Stimulated activated naive CD8-positive, alpha-beta T cell treated with anti-CD3 and anti-CD28 coated beads, Interleukin-15, amount 100 ng/mL, for 72 hours (primary cell): Measurements from ENCODE around the gene MYO9B.

ENCODE experiments used
- ATAC-seq: fragments of 150-1000 bp; cut with Tn5 transposase; 2 replicates; pipeline ENCODE4 v1.10.0; 2021; ENCODE audit warnings: mild to moderate bottlenecking, moderate library complexity
- DNase-seq, 2 donors: peaks; one replicate each; pipeline ENCODE4 v3.0.0; 2021 to 2022
- H3K27ac Mint-ChIP-seq, 2 donors: one replicate each; pipeline ENCODE4 v1.8.0; 2022; ENCODE audit warnings: mild to moderate bottlenecking in 2 of 2, mixed read lengths in 2 of 2, moderate library complexity in 2 of 2
- H3K27me3 Mint-ChIP-seq: one replicate; pipeline ENCODE4 v1.8.0; 2022; ENCODE audit warnings: mixed read lengths
- H3K4me1 Mint-ChIP-seq: one replicate; pipeline ENCODE4 v1.8.0; 2022; ENCODE audit warnings: mild to moderate bottlenecking, mixed read lengths
- H3K4me3 Mint-ChIP-seq, 2 donors: one replicate each; pipeline ENCODE4 v1.8.0; 2022; ENCODE audit warnings: mild to moderate bottlenecking in 2 of 2, mixed read lengths in 2 of 2, moderate library complexity in 1 of 2
- H3K9me3 Mint-ChIP-seq, 2 donors: one replicate each; pipeline ENCODE4 v1.8.0; 2022; ENCODE audit warnings: mixed read lengths in 2 of 2

The MYO9B gene

DNA sequence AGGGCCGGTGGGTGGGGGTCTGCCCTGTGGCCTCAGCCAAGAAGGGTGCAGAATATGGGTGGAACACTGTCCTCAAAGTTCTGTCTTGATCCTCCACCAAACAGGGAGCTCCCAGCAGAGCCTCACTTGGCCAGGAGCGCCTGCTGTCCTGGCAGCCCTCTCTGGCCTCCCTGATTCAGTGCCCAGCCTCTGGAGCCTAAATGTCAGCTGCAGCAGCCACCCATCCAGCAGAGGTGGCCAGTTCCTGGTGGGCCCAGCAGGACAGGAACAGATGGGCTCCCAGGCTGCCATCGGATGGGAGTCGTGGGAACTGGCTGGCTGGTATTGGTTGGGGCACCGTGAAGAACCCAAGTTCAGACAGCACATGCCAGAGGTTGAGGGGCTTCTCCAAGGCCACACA, 137.8 kb downstream of the MYO9B start:
- no peak for ATAC-seq
- DNase-seq: no peak
- Mint-ChIP-seq H3K4me1 (peaks cover 46% of the 10 kb centered on the region), H3K9me3 (no peaks in the 10 kb centered on the region), H3K27me3 (no peaks in the 10 kb centered on the region), H3K4me3 (no peak overlapping the region), H3K27ac (no peak overlapping the region)

DNA sequence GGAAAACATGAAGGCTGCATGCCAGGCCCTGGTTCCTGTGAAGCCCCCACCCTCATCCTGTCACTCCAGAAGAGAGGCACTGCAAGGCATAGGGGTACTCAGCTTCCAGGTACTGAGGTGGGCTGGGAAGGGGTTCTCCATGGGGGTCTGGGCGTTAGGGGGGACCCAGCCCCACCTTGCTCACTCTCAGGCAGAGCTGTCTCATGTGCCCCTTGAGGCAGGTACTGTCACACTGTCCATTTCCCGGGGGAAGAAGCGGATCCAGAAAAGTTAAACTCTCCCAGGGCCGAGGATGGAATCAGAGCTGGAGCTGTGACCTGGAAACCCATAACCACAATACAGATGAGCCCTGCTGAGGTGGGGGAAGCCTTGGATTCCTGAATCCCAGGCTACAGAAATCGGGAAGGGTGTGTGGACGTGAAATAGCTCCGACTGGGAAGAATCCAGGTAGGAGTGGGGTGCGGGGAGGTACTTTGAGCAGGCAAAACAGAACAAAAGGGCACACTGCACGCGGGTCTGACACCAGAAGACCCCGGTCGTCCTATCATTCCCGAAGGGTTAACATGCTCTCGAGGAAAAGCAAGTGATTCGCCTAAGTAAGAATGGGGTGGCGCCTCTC, 139.0 kb downstream of the MYO9B start:
- no peak for DNase-seq
- no peaks in the 10 kb centered on the region for H3K9me3 Mint-ChIP-seq
- H3K4me1 Mint-ChIP-seq: peaks cover 44% of the 10 kb centered on the region
- peak overlapping the region; percentile 97 to 99 for H3K27ac Mint-ChIP-seq
- H3K4me3 Mint-ChIP-seq: peak overlapping the region; percentile 87 to 92
- no peaks in the 10 kb centered on the region for H3K27me3 Mint-ChIP-seq
- no peak for ATAC-seq

DNA sequence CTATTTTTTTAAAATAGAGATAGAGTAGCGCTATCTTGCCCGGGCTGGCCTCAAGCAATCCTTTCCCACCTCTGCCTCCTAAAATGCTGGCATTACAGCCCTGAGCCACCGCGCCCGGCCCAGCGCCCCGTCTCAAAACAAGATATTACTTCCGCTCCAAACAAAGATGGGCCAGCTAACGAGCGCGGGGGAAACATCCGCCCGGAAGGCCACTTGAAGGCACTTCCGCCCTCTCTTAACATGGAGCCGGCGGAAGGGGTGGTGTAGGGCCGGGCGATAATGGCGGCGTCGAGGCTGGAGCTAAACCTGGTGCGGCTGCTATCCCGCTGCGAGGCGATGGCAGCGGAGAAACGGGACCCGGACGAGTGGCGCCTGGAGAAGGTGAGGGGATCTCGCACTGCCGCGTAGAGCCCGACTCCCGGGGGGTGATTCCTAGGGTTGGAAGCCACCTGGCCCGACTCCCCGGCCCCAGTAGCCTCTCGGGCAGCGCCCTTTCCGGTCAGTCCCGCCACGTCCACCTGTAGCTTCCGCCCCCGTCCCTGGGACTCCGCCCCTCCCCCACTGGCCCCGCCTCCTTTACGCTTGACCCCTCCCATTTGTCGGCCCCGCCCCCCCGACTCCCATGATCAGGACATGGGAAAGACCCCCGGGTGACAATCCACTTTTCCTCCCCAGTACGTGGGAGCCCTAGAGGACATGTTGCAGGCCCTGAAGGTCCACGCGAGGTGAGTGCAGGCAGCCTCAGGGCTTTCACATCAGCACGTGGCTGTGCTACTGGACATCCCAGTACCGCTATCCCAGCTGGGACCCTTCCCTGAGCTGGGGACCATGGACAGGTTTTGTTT, 139.8 kb downstream of the MYO9B start, which contains the start of gene USE1:
Gene USE1, plus strand, starts transcription at position 231 of the 845 bp plus-strand sequence. Its CDS starts 49 bp downstream, at position 280.
- no peaks in the 10 kb centered on the region for H3K27me3 Mint-ChIP-seq
- H3K9me3 Mint-ChIP-seq: no peaks in the 10 kb centered on the region
- peak within 1 kb of the TSS; percentile 87 to 92 for H3K4me3 Mint-ChIP-seq
- peaks cover 40% of the 10 kb centered on the region for H3K4me1 Mint-ChIP-seq
- DNase-seq: peak; percentile 83 to 88
- peak; percentile 97 for ATAC-seq
- H3K27ac Mint-ChIP-seq: peak within 1 kb of the TSS; percentile 97 to 99

DNA sequence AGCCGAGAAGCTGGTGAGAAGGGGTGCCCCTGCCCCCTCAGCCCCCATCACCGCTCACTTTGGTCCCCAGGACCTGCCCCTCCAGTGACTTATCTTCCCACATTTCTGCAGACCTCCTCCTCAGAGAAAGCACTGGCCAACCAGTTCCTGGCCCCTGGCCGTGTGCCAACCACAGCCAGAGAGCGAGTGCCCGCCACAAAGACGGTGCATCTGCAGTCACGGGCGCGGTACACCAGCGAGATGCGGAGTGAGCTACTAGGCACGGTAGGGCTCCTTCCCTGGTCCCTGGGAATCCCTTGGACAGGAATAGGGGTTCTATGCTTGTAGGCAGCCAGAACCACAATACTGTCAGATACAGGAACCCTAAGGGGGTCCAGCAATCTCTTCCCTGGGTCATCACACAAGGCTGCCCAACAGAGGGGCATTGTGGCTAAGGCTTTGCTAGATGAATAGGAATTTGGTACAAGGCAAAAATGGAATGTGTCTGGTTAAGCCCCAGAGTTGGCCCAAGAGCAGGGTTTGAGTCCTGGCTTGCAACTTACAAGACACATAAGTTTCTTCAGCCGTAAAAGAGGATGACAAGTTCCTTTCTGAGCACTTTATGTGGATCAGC, 140.6 kb downstream of the MYO9B start:
- ATAC-seq (no peak), DNase-seq (no peak)
- Mint-ChIP-seq H3K27me3 (no peaks in the 10 kb centered on the region), H3K4me3 (peak overlapping the region; percentile 87 to 92), H3K4me1 (peaks cover 39% of the 10 kb centered on the region), H3K9me3 (no peaks in the 10 kb centered on the region), H3K27ac (no peak overlapping the region)

DNA sequence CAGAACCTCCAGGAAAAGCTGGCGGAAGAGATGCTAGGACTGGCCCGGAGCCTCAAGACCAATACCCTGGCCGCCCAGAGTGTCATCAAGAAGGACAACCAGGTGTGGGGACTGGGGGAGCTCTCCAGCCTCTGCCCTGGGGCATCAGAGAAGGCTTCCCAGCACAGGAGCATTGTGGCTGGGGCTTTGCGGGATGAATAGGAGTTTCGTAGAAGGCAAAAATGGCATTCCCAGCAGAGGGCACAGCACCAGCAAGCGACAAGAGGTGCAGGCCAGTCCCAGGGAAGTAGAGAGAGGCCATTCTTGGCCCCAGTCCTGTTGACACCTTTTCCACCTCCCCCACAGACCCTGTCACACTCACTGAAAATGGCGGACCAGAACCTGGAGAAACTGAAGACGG, 143.7 kb downstream of the MYO9B start:
- H3K27me3 Mint-ChIP-seq: no peaks in the 10 kb centered on the region
- H3K27ac Mint-ChIP-seq: peak overlapping the region in 1 of 2 donors; percentile 51
- no peak overlapping the region for H3K4me3 Mint-ChIP-seq
- ATAC-seq: no peak
- no peaks in the 10 kb centered on the region for H3K9me3 Mint-ChIP-seq
- DNase-seq: no peak
- H3K4me1 Mint-ChIP-seq: peaks cover 36% of the 10 kb centered on the region

DNA sequence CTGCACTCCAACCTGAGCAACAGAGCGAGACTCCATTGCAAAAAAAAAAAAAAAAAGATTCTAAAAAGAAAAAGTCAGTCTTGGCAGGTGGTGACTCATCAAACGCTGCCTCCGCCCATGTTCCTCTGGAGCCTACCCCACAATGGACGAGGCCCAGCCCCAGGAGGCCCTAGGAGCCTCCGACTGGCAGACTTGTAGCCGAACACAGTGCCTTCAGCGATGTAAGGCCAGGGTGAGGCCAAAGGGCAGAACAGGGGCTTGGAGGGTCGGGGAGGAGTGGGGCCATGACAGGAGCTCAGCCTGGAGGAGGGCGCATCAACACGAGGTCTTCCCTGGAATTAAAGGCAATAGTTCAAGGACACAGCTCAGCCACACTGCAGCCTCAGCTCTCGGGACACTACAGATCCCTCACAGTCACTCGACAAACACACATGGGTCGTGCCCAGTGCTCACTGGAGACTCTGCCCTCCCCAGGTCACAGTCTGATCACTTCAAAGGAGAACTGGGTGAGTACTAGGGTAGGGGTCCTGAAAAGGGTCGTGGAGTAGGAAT, 144.7 kb downstream of the MYO9B start:
- Mint-ChIP-seq H3K9me3 (no peaks in the 10 kb centered on the region), H3K27me3 (no peaks in the 10 kb centered on the region), H3K27ac (peak overlapping the region in 1 of 2 donors; percentile 71), H3K4me3 (no peak overlapping the region), H3K4me1 (peaks cover 26% of the 10 kb centered on the region)
- no peak for DNase-seq
- ATAC-seq: no peak

DNA sequence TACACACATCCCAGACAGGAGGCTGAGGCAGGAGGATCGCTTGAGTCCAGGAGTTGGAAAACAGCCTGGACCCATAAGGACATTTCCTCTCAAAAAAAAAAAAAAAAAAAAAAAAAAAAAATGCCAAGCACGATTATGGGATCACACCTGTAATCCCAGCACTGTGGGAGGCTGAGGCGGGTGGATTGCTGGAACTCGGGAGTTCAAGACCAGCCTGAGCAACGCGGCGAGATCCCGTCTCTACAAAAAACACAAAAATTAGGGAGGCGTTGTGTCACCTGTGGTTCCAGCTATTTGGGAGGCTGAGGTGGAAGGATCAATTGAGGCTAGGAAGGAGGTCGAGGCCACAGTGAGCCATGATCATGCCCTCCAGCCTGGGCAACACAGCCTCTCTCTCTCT, 149.5 kb downstream of the MYO9B start:
- H3K9me3 Mint-ChIP-seq: no peaks in the 10 kb centered on the region
- peaks cover 8% of the 10 kb centered on the region for H3K4me1 Mint-ChIP-seq
- no peak for ATAC-seq
- no peak for DNase-seq
- no peaks in the 10 kb centered on the region for H3K27me3 Mint-ChIP-seq
- H3K4me3 Mint-ChIP-seq: peak overlapping the region; percentile 48 to 91
- H3K27ac Mint-ChIP-seq: no peak overlapping the region

DNA sequence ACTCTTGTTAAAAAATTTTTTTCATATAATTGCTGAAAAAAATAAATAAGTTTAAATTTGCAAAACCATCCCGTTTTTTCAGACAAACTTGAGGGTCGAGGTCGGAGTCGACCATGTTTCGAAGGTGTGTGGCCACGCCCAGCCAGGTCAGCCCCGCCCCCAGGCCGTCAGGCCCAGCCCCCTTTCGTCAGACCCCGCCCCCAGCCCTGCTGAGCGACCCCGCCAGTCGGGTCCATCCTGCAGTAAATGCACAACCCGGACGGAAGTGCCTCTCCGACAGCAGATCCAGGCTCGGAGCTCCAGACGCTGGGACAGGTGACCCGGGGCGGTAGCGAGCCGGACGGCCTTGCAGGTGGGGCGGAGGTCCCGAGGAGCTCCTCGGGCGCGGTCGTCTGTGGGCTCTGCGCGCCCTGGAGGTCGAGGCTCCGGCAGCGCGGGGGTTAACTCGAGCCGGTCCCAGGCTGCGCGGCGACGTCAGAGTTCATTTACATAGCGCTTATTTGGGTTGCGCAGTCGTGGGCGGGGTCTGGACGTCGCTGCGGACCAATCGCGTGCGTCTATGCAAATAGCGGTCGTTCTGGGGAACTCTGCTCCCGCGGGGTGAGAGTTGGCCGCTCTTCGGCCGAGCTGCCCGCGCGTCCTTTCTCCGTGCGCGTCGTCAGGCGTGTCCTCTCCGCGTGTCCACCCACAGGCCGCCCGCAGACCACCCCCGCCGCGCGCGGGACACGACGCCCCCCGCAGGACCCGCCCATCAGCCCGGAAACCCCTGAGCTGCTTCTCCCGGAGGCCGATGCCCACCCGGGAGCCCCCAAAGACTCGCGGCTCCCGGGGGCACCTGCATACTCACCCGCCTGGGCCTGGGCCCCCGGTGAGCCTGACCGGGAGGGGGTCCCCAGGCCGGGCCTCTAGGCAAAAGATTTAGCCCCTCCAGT, 150.7 kb downstream of the MYO9B start, which contains the start of gene OCEL1:
Gene OCEL1, plus strand, starts transcription at position 225 of the 932 bp plus-strand sequence. Its CDS starts 22 bp downstream, at position 247.
- Mint-ChIP-seq H3K4me1 (peaks cover 8% of the 10 kb centered on the region), H3K27ac (peak within 1 kb of the TSS; percentile 77 to 95), H3K4me3 (peak within 1 kb of the TSS; percentile 85 to 91), H3K9me3 (no peaks in the 10 kb centered on the region), H3K27me3 (no peaks in the 10 kb centered on the region)
- ATAC-seq (peak; percentile 96), DNase-seq (peak; percentile 96 to 97)

DNA sequence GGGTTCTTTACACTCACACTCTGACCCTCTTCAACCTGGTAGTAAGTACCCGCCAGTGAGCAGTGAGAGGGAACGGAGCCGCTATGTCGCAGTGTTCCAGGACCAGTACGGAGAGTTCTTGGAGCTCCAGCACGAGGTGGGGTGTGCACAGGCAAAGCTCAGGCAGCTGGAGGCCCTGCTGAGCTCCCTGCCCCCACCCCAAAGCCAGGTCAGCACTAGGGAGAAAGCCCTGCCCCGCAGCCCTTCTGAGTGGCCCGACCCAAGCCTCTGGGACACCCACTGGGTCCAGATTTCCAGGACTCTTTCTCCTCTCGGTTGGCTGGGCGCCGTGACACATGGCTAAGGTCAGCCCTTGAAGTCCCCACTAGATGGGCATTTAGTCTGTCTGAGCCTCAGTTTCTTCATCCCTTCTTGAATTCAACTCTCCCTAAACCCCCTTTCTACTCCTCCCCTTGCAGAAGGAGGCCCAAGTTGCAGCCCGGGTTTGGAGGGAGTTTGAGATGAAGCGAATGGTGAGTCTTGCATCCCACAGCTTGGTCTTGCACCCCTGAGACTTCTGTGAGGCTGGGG, 152.3 kb downstream of the MYO9B start:
- H3K4me3 Mint-ChIP-seq: no peak overlapping the region
- ATAC-seq (no peak), DNase-seq (no peak)
- no peaks in the 10 kb centered on the region for H3K9me3 Mint-ChIP-seq
- H3K4me1 Mint-ChIP-seq: peaks cover 17% of the 10 kb centered on the region
- H3K27me3 Mint-ChIP-seq: no peaks in the 10 kb centered on the region
- no peak overlapping the region for H3K27ac Mint-ChIP-seq

DNA sequence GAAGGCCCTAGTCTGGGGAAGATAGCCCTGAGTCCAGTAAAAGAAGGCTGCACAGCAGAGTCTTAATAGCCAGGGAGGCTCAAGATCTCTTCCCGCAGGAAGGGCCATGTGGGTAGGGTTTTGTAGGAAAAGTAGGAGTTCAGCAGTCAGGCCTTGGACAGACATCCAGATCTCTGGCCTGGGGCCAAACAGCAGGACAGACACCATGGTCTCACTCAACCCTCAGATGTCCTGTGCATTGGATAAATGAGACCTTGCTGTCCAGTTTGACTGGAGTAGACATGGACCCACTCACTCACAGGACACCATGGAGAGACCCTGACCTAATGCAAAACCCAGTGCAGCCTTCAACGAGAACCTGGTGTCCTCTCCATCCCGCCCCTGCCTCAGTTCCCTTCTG, 154.3 kb downstream of the MYO9B start:
- no peaks in the 10 kb centered on the region for H3K9me3 Mint-ChIP-seq
- H3K4me3 Mint-ChIP-seq: no peak overlapping the region
- peaks cover 36% of the 10 kb centered on the region for H3K4me1 Mint-ChIP-seq
- ATAC-seq (no peak), DNase-seq (no peak)
- H3K27ac Mint-ChIP-seq: no peak overlapping the region
- H3K27me3 Mint-ChIP-seq: no peaks in the 10 kb centered on the region

DNA sequence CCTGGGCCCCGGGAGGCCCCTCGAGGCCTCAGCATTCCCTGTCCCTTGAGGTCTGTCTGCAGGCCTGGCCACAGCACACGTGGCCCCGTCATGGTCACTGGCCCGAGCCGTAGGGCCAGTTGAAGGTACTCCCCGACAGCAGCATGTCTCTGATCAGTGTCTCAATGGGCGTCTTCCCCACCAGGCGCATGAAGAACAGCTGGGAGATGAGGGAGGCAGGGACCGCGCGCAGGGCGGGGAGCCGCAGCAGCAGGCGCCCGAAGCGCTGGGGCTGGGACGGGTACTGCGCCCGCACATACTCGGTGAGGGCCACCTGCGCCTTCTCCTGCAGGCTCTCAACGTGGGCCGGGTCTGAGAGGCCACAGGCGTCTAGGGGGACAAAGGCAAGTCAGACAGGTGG, 156.7 kb downstream of the MYO9B start:
- ATAC-seq: no peak
- no peak for DNase-seq
- no peaks in the 10 kb centered on the region for H3K9me3 Mint-ChIP-seq
- peaks cover 32% of the 10 kb centered on the region for H3K4me1 Mint-ChIP-seq
- H3K27ac Mint-ChIP-seq: no peak overlapping the region
- H3K4me3 Mint-ChIP-seq: no peak overlapping the region
- no peaks in the 10 kb centered on the region for H3K27me3 Mint-ChIP-seq

DNA sequence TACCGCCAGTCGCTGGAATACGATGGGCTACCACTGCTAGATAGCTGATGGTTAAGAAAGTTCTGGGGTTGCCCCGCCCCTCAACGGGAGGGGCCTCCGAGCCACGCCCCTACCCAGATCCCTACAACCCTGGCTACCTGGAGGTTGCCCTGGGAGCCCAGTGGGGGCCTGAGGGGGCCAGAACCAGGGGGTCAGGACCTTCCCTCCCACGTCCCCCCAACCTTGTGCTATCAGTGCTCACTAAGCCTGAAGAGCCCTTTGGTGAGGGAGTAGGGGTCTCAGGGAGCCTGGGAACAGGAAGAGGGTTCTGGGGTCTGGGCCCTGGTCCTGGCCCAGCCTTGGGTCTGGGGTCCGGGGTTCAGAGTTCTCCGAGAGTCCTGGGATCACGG, 159.3 kb downstream of the MYO9B start:
- ATAC-seq (peak; percentile 78), DNase-seq (peak; percentile 56 to 70)
- Mint-ChIP-seq H3K27ac (peak overlapping the region; percentile 52 to 87), H3K9me3 (no peaks in the 10 kb centered on the region), H3K27me3 (no peaks in the 10 kb centered on the region), H3K4me3 (peak overlapping the region; percentile 85 to 88), H3K4me1 (peaks cover 31% of the 10 kb centered on the region)

DNA sequence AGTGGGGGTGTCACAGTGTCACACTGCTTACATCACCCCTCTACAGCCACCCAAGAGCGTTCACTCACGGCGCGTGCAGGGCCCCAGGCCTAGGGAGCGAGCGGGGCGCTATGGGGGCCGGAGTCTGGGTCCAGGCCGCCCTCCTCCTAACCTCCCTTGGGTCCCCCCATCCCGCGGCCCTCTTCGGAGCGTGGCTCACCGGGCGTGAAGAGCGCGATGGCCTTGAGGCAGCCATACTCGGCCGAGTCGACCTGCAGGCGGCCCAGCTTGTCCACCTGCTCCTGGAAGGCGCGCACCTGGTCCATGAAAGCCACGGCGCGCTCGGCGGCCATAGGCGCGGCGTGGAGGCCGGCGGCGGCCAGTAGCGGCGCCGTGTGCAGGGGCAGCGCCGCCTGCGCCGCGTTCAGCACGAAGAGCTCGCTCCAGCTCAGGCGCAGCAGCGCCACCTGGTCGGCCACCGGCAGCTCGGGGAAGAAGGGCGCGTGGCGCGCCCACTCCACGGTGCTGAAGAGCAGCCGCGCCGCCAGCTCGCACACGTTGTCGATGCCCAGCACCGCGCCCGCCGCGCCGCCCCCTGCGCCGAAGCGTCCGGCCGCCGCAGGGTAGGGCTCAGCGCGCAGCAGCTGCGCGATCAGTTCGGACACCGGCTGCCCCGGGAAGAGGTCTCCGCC, 159.9 kb downstream of the MYO9B start:
- H3K4me1 Mint-ChIP-seq: peaks cover 31% of the 10 kb centered on the region
- DNase-seq: peak; percentile 77 to 79

More for the DNA sequence above, 159.9 kb downstream of the MYO9B start:
- H3K27ac Mint-ChIP-seq: peak overlapping the region; percentile 52 to 87
- peak; percentile 89 for ATAC-seq
- H3K27me3 Mint-ChIP-seq: no peaks in the 10 kb centered on the region
- H3K4me3 Mint-ChIP-seq: peak overlapping the region; percentile 85 to 88
- H3K9me3 Mint-ChIP-seq: no peaks in the 10 kb centered on the region
